HG02981 (cell line): ENCODE data around the gene FIZ1.
"Not testable (repeated sequence)": the region's sequence is repeated elsewhere in the genome, so short reads cannot be mapped to it uniquely, and the experiment has no call there.

Experiments
- ATAC-seq: cut with Tn5 transposase; IDR thresholded peaks from one replicate; pipeline ENCODE4 v1.9.1; 2021; ENCODE audit warnings: mild to moderate bottlenecking, moderate library complexity; ENCODE audit not compliant: unreplicated experiment

Gene FIZ1

GRCh38 chr19:55578761-55579747 lies 20.3 kb downstream of the FIZ1 start:
- ATAC-seq, result no peak

- ATAC-seq, result no peak
These were observed 21.1 kb downstream of the FIZ1 start for GRCh38 chr19:55578031-55578760.

- ATAC-seq, result no peak
These were observed 22.6 kb downstream of the FIZ1 start for GRCh38 chr19:55576746-55577145.

GRCh38 chr19:55573929-55574328 lies 25.4 kb downstream of the FIZ1 start:
- ATAC-seq, result not testable (repeated sequence)

- not testable (repeated sequence) for ATAC-seq
These were observed 29.8 kb downstream of the FIZ1 start for GRCh38 chr19:55569477-55569876.

GRCh38 chr19:55567708-55568328 lies 31.5 kb downstream of the FIZ1 start:
- ATAC-seq, result no peak

DNA sequence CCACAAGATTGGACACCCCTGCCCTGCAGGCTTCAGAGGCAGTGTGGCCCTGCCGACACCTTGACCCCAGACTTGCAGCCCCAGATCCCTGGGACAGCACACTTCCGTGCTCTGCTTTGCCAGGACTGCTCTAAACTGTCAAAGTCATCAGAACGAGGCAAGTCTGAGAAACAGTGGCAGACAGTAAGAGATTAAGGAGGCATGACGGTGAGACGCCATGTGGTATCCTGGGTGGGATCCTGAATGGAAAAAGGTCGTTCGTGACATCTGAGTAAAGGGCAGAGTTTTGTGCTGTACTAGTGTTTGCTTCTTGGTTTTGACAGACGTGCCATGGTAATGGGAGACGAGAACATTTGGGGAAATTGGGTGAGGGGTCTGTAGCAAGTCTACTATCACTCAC lies 32.5 kb downstream of the FIZ1 start:
- ATAC-seq, result no peak

- no peak for ATAC-seq
These were observed 36.0 kb downstream of the FIZ1 start for GRCh38 chr19:55563261-55563690.

- ATAC-seq, result no peak
These were observed 39.6 kb downstream of the FIZ1 start for GRCh38 chr19:55559684-55560083.

DNA sequence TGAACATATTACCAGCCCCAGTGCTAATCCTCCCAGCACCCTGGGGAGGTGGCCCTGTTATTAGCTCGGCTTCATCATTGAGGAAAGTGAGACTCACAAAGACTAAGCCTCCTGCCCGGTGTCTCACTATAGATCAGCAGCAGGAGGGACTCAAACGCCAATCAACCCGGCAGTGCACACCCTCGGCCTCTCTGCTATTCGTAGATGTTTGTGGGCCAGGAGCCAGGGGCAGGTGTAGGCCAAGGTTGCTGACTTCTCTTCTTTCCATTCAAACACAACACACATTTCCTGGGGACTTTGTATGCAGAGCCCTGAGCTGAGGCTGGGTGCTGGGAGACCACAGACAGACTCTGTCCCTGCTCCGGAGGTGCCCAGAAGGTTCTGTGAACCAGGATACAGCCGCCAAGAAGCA lies 44.6 kb downstream of the FIZ1 start:
- ATAC-seq, result no peak

DNA sequence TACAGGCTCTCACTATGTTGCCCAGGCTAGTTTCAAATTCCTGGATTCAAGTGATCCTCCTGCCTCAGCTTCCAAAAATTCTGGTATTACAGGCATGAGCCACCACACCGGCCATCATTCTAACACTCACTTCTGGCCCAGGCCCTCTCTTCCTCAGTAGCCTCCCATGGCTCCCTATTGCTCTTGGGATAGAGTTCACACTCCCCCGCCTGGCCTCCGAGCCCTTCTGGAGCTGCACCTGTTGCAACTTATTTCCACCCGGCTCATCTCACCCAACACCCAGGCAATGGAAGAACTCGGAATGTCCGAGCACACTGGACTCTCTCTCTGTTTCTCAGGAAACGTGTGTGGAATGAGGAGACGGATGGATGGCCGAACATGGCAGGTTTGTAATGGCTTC lies 45.0 kb downstream of the FIZ1 start:
- ATAC-seq, result no peak

DNA sequence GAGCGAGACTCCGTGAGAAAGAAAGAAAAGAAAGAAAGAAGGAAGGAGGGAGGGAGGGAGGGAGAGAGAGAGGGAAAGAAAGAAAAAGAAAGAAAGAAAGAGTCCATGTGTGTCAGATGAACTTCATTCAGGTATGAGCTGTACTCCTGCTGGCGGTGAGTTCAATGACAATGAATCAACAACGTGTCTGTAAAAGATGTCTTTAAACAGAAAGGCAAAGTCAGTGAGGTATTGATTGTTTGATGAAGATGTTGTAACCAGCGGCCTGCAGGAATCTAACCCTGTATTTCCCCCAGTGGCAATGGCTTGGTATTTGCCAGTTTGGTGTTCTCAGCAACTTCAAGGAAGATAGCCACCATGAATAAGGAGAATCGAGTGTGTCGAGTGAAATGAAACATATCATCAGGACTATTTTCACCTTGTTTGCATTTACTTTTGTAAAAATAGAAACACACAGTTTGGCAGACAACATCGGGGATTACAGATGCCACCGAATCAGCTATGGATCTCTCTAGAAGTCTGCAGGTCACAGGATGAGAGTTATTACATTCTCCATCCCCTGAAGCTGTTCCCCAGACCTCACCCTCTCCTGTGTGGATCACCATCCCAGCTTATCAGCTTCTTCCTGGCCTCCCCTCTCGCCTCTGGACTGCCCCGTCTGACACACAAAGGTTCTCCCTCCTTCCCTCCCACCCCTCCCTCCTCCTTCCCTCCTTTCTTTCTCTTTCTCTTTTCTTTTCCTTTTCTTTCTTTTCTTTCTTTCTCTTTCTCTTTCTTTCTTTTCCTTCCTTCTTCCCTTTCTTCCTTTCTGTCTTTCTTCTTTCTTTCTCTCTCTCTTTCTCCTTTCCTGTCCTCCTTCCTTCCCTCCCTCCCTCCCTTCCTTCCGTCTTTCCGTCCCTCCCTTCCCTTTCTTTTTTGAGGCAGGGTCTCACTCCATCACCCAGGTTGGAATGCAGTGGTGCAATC lies 45.8 kb downstream of the FIZ1 start:
- ATAC-seq, result no peak

GRCh38 chr19:55552620-55553019 lies 46.7 kb downstream of the FIZ1 start:
- ATAC-seq, result no peak

DNA sequence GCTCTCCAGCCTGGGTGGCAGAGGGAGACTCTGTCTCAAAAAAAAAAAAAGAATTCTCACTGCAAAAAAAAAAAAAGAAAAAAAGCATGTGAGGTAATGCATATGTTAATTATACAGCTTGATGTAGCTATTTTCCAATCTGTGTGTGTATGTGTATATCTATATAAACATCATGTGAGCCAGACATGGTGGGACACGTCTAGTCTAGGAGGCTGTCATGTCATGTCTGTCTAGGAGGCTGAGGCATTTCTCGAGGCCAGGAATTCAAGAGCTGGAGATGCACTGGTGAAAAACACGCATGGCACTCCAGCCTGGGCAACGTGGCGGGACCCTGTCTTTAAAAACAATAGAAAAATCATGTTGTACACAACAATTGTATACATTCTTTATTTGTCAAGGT lies 47.1 kb downstream of the FIZ1 start:
- ATAC-seq, result no peak

- no peak for ATAC-seq
These were observed 49.0 kb downstream of the FIZ1 start for GRCh38 chr19:55550321-55550650.

GRCh38 chr19:55549500-55550320 lies 49.6 kb downstream of the FIZ1 start:
- ATAC-seq, result no peak

GRCh38 chr19:55546822-55547614 lies 52.3 kb downstream of the FIZ1 start:
- no peak for ATAC-seq

DNA sequence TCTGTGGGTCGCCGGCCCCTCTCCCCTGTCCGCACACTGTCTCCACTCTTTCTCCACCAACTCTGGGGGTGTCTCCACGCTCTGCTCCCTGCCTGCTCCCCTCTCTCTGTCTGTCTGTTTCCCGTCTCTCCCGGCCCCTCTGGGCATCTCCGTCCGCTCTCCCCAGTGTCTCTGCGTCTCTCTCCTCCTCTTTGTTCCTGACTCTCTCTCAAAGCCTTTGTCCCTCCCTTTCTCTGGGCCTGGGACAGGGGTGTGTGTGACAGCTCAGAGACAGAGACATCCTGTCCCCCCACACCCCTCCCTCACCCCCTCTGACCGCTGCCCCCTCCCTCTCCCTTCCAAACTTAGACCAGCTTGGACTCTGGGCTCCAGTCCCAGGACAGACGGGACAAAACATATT lies 53.3 kb downstream of the FIZ1 start:
- no peak for ATAC-seq

DNA sequence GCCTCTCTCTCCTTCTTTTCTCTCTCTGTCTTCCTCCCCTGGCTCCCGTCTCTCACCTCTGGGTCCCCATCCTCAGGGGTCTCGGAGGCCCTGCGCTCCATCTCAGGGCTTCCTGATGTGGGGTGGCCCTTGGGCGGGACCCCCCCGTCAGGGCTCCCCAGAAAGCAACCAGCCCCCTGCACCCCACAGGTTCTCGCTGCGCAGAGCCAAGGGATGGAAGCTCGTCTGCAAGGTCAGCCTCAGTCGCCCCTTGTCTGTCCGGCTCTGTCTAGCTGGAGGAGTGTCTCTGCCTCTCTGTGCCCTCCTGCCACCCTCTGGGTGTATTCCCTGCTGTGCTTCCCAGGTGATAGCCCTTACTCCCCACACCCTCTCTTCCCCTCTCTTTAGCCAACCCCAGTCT lies 53.9 kb downstream of the FIZ1 start, which contains the start of gene SBK3:
Gene SBK3 (minus strand): TSS at position 101 of the 400 bp plus-strand sequence. CDS start 0 bp downstream, at position 101.
- no peak for ATAC-seq
